ENCODE measurements around the gene DENND1B.

GRCh38 chr1:197480446-197480845 lies 294.8 kb downstream of the DENND1B start:
- no peak for TF ChIP-seq EZH2 (IDR thresholded peaks at IDR 0.05; ENCODE audit: low read depth)
- TF ChIP-seq CTCF (conservative IDR thresholded peaks at IDR 0.05) = no peak
